Aorta (tissue), 5 donors: Measurements from ENCODE around the gene CCDC182. TPM values are rescaled to one million over a fixed set of nuclear protein-coding genes. Genes with fewer than 3 reads are reported as not detected.

Experiments
- ATAC-seq: fragments of 200-7000 bp; cut with Tn5 transposase; one replicate; pipeline ENCODE4 v1.9.1; 2022; ENCODE audit warnings: moderate library complexity; ENCODE audit not compliant: low FRiP score
- DNase-seq, 2 donors: peaks; one replicate each; pipeline ENCODE4 v3.0.0-alpha.2; 2020
- H3K27ac ChIP-seq, 2 donors: one replicate each; pipeline ENCODE4 v1.5.1; 2013; ENCODE audit warnings: low read length in 2 of 2, mild to moderate bottlenecking in 2 of 2, moderate library complexity in 2 of 2, control low read depth in 1 of 2, inconsistent platforms in 1 of 2, low read depth in 1 of 2
- H3K27me3 ChIP-seq, 2 donors: one replicate each; pipeline ENCODE4 v1.6.1; 2013; ENCODE audit warnings: control low read depth in 1 of 2, low read length in 1 of 2, mild to moderate bottlenecking in 1 of 2, moderate library complexity in 1 of 2; ENCODE audit not compliant: insufficient read depth in 2 of 2, control insufficient read depth in 1 of 2
- H3K36me3 ChIP-seq, 2 donors: one replicate each; pipeline ENCODE4 v1.6.1; 2013; ENCODE audit warnings: control low read depth in 1 of 2, low read length in 1 of 2, mild to moderate bottlenecking in 1 of 2; ENCODE audit not compliant: insufficient read depth in 2 of 2, control insufficient read depth in 1 of 2
- H3K4me1 ChIP-seq, 2 donors: one replicate each; pipeline ENCODE4 v1.6.1; 2013; ENCODE audit warnings: low read length in 2 of 2, control low read depth in 1 of 2, mild to moderate bottlenecking in 1 of 2, moderate library complexity in 1 of 2; ENCODE audit not compliant: insufficient read depth in 2 of 2, control insufficient read depth in 1 of 2
- H3K4me3 ChIP-seq, 2 donors: one replicate each; pipeline ENCODE4 v1.5.1; 2013; ENCODE audit warnings: low read length in 2 of 2, control low read depth in 1 of 2, mild to moderate bottlenecking in 1 of 2
- H3K9me3 ChIP-seq: one replicate; pipeline ENCODE4 v1.6.1; 2013; ENCODE audit warnings: mild to moderate bottlenecking, low read length; ENCODE audit not compliant: control insufficient read depth
- WGBS, 2 donors: extraction: QIAGEN DNeasy Blood & Tissue Kit; methylation state at CpG; one replicate each; pipeline ENCODE4 v1.1.7; 2013; 5-methylcytosine and 5-hydroxymethylcytosine counted together
- intact Hi-C, 2 donors: fragments of 100-400 bp; cut with DNase I; formaldehyde crosslinking; loops; one replicate each; pipeline versions ENCODE4 v1.14.2 to v1.15.0; 2022
- polyA plus RNA-seq, 2 donors: library from polyadenylated mRNA; stranded (reverse); fragments of 200-250 nt; gene quantifications; one replicate each; pipeline ENCODE4 v1.2.3, GENCODE V29; 2013
- total RNA-seq, 2 donors: library from RNA; stranded (reverse); fragmentation: NEBNext Ultra II Directional; extraction: Animal tissue kit (Norgen Biotek cat#: 25700); gene quantifications; one replicate each; pipeline ENCODE4 v1.2.1, GENCODE V29; 2021
- donor health status: healthy with polysubstance abuse.
- donor health status: Bipolar disorder and iron deficiency.
- donor health status: DM: no; HTN: no; CAD: no.
- donor health status: DM: no; HTN: no; CAD: no.
- donor health status: DM: yes; HTN: yes; CAD: no.

Gene CCDC182
- total and polyA plus RNA-seq, 4 donors, result not detected

GRCh38 chr17:57701124-57701523 is 44.0 kb downstream of the CCDC182 start:
- 90 to 99% methylated on average over 5 of the region's 5 CpGs for WGBS, 2 donors

GRCh38 chr17:57699751-57700219 is 45.3 kb downstream of the CCDC182 start:
- H3K4me1 ChIP-seq, result no peaks in the 10 kb centered on the region
- DNase-seq, result no peak
- H3K27me3 ChIP-seq, result peaks cover 0 to 1% of the 10 kb centered on the region in 2 donors
- no peaks in the 10 kb centered on the region for H3K36me3 ChIP-seq
- no peak for ATAC-seq
- intact Hi-C loops, result no loop called here
- 33 to 47% methylated on average over 9 of the region's 9 CpGs for WGBS, 2 donors
- H3K9me3 ChIP-seq, result no peaks in the 10 kb centered on the region
- H3K27ac ChIP-seq, result no peak overlapping the region
- no peak overlapping the region for H3K4me3 ChIP-seq

More at GRCh38 chr17:57701124-57701523, 44.0 kb downstream of the CCDC182 start:
- H3K27ac ChIP-seq, result no peak overlapping the region
- no peak for ATAC-seq
- no peak for DNase-seq
- H3K9me3 ChIP-seq, result no peaks in the 10 kb centered on the region
- H3K4me1 ChIP-seq, result no peaks in the 10 kb centered on the region
- intact Hi-C loops, result no loop called here
- H3K36me3 ChIP-seq, result no peaks in the 10 kb centered on the region
- H3K27me3 ChIP-seq, result peaks cover 0 to 1% of the 10 kb centered on the region in 2 donors
- H3K4me3 ChIP-seq, result no peak overlapping the region

- no peak for DNase-seq
- intact Hi-C loops, result no loop called here
- H3K27ac ChIP-seq, result no peak overlapping the region
- no peaks in the 10 kb centered on the region for H3K36me3 ChIP-seq
- peaks cover 0 to 1% of the 10 kb centered on the region in 2 donors for H3K27me3 ChIP-seq
- 68 to 71% methylated on average over 12 of the region's 12 CpGs for WGBS, 2 donors
- H3K4me3 ChIP-seq, result no peak overlapping the region
- H3K4me1 ChIP-seq, result no peaks in the 10 kb centered on the region
- no peak for ATAC-seq
- H3K9me3 ChIP-seq, result no peaks in the 10 kb centered on the region
Measured at GRCh38 chr17:57697891-57698711, 47.0 kb downstream of the CCDC182 start.

GRCh38 chr17:57697197-57697596 is 47.9 kb downstream of the CCDC182 start:
- DNase-seq (no peak), ATAC-seq (no peak)
- no peaks in the 10 kb centered on the region for H3K36me3 ChIP-seq
- H3K27ac ChIP-seq, result no peak overlapping the region
- H3K4me1 ChIP-seq, result no peaks in the 10 kb centered on the region
- intact Hi-C loops, result no loop called here
- WGBS, 2 donors, result 87 to 88% methylated on average over 7 of the region's 7 CpGs
- H3K4me3 ChIP-seq, result no peak overlapping the region
- H3K27me3 ChIP-seq, result peaks cover 0 to 1% of the 10 kb centered on the region in 2 donors
- H3K9me3 ChIP-seq, result no peaks in the 10 kb centered on the region

- no peak for ATAC-seq
- Histone ChIP-seq H3K4me1 (no peaks in the 10 kb centered on the region), H3K27me3 (peaks cover 0 to 1% of the 10 kb centered on the region in 2 donors), H3K36me3 (no peaks in the 10 kb centered on the region), H3K27ac (no peak overlapping the region), H3K9me3 (no peaks in the 10 kb centered on the region), H3K4me3 (no peak overlapping the region)
- DNase-seq, result no peak
- intact Hi-C loops, result no loop called here
- 54 to 57% methylated on average over 3 of the region's 3 CpGs for WGBS, 2 donors
Measured at GRCh38 chr17:57696050-57696449, 49.0 kb downstream of the CCDC182 start.

Other genes with a start within 250 kb of the CCDC182 start
- gene MRPS23, start 104.7 kb upstream of the CCDC182 start, total RNA-seq, result 10 to 100 TPM; 21.6 to 22.8 TPM
- gene MRPS23, start 104.7 kb upstream of the CCDC182 start, polyA plus RNA-seq, result 10 to 100 TPM; 22.5 to 39.9 TPM
- gene CUEDC1, start 210.1 kb upstream of the CCDC182 start, total RNA-seq, result 10 to 100 TPM; 42.9 to 43.6 TPM
- 10 to 100 TPM; 25.4 to 26.7 TPM for gene CUEDC1, start 210.1 kb upstream of the CCDC182 start, polyA plus RNA-seq
- 10 to 100 TPM; 57.3 to 59.8 TPM for gene VEZF1, start 243.0 kb upstream of the CCDC182 start, total RNA-seq
- gene VEZF1, start 243.0 kb upstream of the CCDC182 start, polyA plus RNA-seq, result 10 to 100 TPM; 21.2 to 27.7 TPM